CD4-positive, alpha-beta T cell treated with Interleukin-4 for 4 hours (primary cell): ENCODE measurements around the gene CTNNA3.

Experiments used
- DNase-seq: peaks from one replicate; pipeline ENCODE4 v3.0.0-alpha.2; 2020

Gene CTNNA3

GRCh38 chr10:67306588-67307205, 389.3 kb downstream of the CTNNA3 start:
- DNase-seq = no peak

GRCh38 chr10:67302701-67303100, 393.3 kb downstream of the CTNNA3 start:
- DNase-seq = no peak

- no peak for DNase-seq
Observed at GRCh38 chr10:67299761-67300160, 396.2 kb downstream of the CTNNA3 start.

- no peak for DNase-seq
Observed at GRCh38 chr10:67297637-67298181, 398.3 kb downstream of the CTNNA3 start.

GRCh38 chr10:67296926-67297325, 399.1 kb downstream of the CTNNA3 start:
- DNase-seq = no peak

GRCh38 chr10:67288688-67289410, 407.1 kb downstream of the CTNNA3 start:
- no peak for DNase-seq

GRCh38 chr10:67284589-67284988, 411.4 kb downstream of the CTNNA3 start:
- no peak for DNase-seq

GRCh38 chr10:67282871-67283270, 413.1 kb downstream of the CTNNA3 start:
- DNase-seq = no peak

GRCh38 chr10:67280405-67280804, 415.6 kb downstream of the CTNNA3 start:
- DNase-seq = no peak

GRCh38 chr10:67277402-67277801, 418.6 kb downstream of the CTNNA3 start:
- no peak for DNase-seq

GRCh38 chr10:67269828-67270227, 426.2 kb downstream of the CTNNA3 start:
- no peak for DNase-seq

- DNase-seq = no peak
Observed at GRCh38 chr10:67268146-67268545, 427.8 kb downstream of the CTNNA3 start.

GRCh38 chr10:67262675-67263074, 433.3 kb downstream of the CTNNA3 start:
- no peak for DNase-seq

- DNase-seq = no peak
Observed at GRCh38 chr10:67261300-67261797, 434.6 kb downstream of the CTNNA3 start.

GRCh38 chr10:67259319-67259929, 436.6 kb downstream of the CTNNA3 start:
- no peak for DNase-seq

GRCh38 chr10:67257427-67258144, 438.4 kb downstream of the CTNNA3 start:
- no peak for DNase-seq

- DNase-seq = no peak
Observed at GRCh38 chr10:67257018-67257417, 439.0 kb downstream of the CTNNA3 start.

GRCh38 chr10:67250686-67251085, 445.3 kb downstream of the CTNNA3 start:
- DNase-seq = no peak

GRCh38 chr10:67246066-67246555, 449.9 kb downstream of the CTNNA3 start:
- DNase-seq = no peak

GRCh38 chr10:67242528-67242927, 453.5 kb downstream of the CTNNA3 start:
- DNase-seq = no peak

- DNase-seq = no peak
Observed at GRCh38 chr10:67241451-67241850, 454.5 kb downstream of the CTNNA3 start.

GRCh38 chr10:67239864-67240497, 456.0 kb downstream of the CTNNA3 start:
- DNase-seq = no peak
